PC-9 (cell line): ENCODE measurements around the gene HMGN1.

Experiments
- EZH2 ChIP-seq: fragments of 200-600 bp; sonication (generic); IDR thresholded peaks from 2 replicates; pipeline ENCODE4 v1.8.0; 2017; ENCODE audit warnings: antibody characterized with exemption, low read depth
- TF ChIP-seq, protein P1 (sequence below): fragments of 200-600 bp; sonication (generic); conservative IDR thresholded peaks from 2 replicates; pipeline ENCODE4 v1.6.1; 2017; ENCODE audit warnings: mixed run types, antibody characterized with exemption, mild to moderate bottlenecking, moderate library complexity

DNA sequence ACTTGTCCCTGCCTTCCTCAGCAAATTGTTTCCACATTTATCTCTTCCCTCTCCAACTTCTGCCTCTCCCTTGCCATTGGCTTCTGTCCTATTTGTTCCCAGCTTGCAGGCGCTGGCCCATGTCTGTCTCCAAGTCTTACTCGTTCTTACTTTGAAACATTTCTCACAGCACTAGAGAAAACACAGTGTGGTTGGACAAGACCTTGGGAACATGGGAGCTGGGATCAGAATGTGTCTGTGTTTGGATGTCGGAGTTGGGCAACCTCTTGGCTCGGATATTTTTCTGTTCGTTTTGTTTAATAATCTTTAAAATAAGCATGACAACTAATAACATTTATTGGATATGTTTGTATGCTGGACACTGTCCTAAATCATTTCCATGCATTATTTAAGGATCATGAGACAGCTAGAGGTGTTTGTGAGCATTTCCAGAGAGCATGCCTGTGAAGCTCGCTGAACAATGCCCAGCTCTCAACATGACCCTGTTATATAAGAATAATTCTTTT is 29.6 kb downstream of the HMGN1 start:
- TF ChIP-seq, protein P1, sequence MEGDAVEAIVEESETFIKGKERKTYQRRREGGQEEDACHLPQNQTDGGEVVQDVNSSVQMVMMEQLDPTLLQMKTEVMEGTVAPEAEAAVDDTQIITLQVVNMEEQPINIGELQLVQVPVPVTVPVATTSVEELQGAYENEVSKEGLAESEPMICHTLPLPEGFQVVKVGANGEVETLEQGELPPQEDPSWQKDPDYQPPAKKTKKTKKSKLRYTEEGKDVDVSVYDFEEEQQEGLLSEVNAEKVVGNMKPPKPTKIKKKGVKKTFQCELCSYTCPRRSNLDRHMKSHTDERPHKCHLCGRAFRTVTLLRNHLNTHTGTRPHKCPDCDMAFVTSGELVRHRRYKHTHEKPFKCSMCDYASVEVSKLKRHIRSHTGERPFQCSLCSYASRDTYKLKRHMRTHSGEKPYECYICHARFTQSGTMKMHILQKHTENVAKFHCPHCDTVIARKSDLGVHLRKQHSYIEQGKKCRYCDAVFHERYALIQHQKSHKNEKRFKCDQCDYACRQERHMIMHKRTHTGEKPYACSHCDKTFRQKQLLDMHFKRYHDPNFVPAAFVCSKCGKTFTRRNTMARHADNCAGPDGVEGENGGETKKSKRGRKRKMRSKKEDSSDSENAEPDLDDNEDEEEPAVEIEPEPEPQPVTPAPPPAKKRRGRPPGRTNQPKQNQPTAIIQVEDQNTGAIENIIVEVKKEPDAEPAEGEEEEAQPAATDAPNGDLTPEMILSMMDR: no peak
- no peak for TF ChIP-seq EZH2
